SIG-M5 treated with dmso at 0.1 percent for 504 hours (cell line): ENCODE measurements around the gene DHX36.

Experiments used
- DNase-seq: peaks from one replicate; lab custom pipeline; 2025; ENCODE audit not compliant: unreplicated experiment; lab: John Stamatoyannopoulos, UW

DHX36 gene

DNA sequence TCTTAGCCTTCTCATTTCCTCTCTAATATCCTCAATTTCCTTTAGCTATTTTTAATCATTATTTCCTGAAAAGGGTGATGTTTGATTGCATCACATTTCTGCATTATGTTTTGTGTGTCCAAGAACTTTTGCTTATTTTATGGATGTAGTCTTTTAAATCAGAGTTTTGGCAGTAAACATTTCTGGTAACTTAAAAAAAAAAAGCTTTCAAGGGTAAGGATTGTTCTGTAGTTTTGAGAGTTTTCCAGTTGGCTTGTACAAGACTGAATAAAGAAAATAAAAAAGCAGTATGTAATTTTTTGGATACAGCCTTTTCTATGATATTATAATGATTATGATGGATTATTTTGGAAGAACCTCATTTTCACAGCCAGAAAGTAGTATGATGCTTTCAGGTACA lies 99.4 kb downstream of the DHX36 start:
- no peak for DNase-seq

DNA sequence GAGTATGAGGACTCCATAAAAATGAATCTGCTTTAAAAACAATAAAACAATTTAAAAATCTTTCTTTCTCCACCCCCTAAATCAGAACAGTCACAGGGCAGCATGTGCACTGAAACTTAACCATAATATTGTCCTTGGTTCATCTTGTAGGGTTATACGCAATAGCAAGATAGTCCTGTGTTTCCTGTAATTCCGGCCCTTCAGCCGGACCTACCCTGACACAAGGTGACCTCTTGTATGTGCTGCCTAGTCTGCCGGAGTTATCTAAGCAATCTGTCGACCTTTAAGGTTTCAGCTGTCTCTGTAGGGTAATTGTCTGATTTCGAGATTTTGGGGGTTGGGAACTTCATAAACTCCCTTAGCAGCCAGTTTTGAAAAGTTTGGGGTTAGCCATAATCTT lies 99.9 kb downstream of the DHX36 start:
- peak; percentile 21 for DNase-seq

GRCh38 chr3:154223519-154223918 lies 100.8 kb downstream of the DHX36 start:
- DNase-seq: no peak
